GM18868 (cell line): ENCODE data around the gene RAD51B.
"Not testable (repeated sequence)": the region's sequence is repeated elsewhere in the genome, so short reads cannot be mapped to it uniquely, and the experiment has no call there.

ENCODE experiments used
- ATAC-seq: cut with Tn5 transposase; IDR thresholded peaks from one replicate; pipeline ENCODE4 v1.9.1; 2021; ENCODE audit warnings: mild to moderate bottlenecking, moderate library complexity; ENCODE audit not compliant: unreplicated experiment

Gene RAD51B

GRCh38 chr14:68285421-68286179 lies 466.0 kb downstream of the RAD51B start:
- peak; percentile 36 for ATAC-seq

GRCh38 chr14:68286667-68287066 lies 467.1 kb downstream of the RAD51B start:
- no peak for ATAC-seq

- ATAC-seq: not testable (repeated sequence)
Observed at GRCh38 chr14:68289452-68289851, 469.9 kb downstream of the RAD51B start.

GRCh38 chr14:68291820-68292219 lies 472.2 kb downstream of the RAD51B start:
- no peak for ATAC-seq

GRCh38 chr14:68292441-68293215 lies 473.0 kb downstream of the RAD51B start:
- ATAC-seq: no peak

- no peak for ATAC-seq
Observed at GRCh38 chr14:68293404-68293803, 473.8 kb downstream of the RAD51B start.

GRCh38 chr14:68295316-68295816 lies 475.8 kb downstream of the RAD51B start:
- no peak for ATAC-seq

- ATAC-seq: no peak
Observed at GRCh38 chr14:68297039-68297438, 477.5 kb downstream of the RAD51B start.

GRCh38 chr14:68297876-68298468 lies 478.4 kb downstream of the RAD51B start:
- ATAC-seq: no peak

GRCh38 chr14:68300608-68301007 lies 481.0 kb downstream of the RAD51B start:
- no peak for ATAC-seq

GRCh38 chr14:68301219-68301618 lies 481.6 kb downstream of the RAD51B start:
- ATAC-seq: no peak

GRCh38 chr14:68302938-68303337 lies 483.4 kb downstream of the RAD51B start:
- not testable (repeated sequence) for ATAC-seq

GRCh38 chr14:68305738-68306137 lies 486.2 kb downstream of the RAD51B start:
- peak; percentile 58 for ATAC-seq

- peak; percentile 73 for ATAC-seq
Observed at GRCh38 chr14:68306265-68306933, 486.8 kb downstream of the RAD51B start.

GRCh38 chr14:68306934-68307789 lies 487.6 kb downstream of the RAD51B start:
- no peak for ATAC-seq

GRCh38 chr14:68307790-68308168 lies 488.2 kb downstream of the RAD51B start:
- ATAC-seq: no peak

- no peak for ATAC-seq
Observed at GRCh38 chr14:68308726-68309520, 489.3 kb downstream of the RAD51B start.

- no peak for ATAC-seq
Observed at GRCh38 chr14:68309616-68310015, 490.0 kb downstream of the RAD51B start.

- ATAC-seq: no peak
Observed at GRCh38 chr14:68312300-68312699, 492.7 kb downstream of the RAD51B start.
